GM20431 (cell line): ENCODE data around the gene CDK7.

ENCODE experiments used
- in situ Hi-C: fragments of 300-500 bp; cut with MseI, MboI; formaldehyde crosslinking; loops from one replicate; pipeline ENCODE4 v1.15.0; 2020; ENCODE audit warnings: low sequenced_read_pairs; ENCODE audit not compliant: unreplicated experiment

Gene CDK7

GRCh38 chr5:69285448-69286116 is 50.9 kb downstream of the CDK7 start:
- in situ Hi-C loops, result no loop called here

GRCh38 chr5:69288069-69288468 is 53.4 kb downstream of the CDK7 start:
- in situ Hi-C loops, result no loop called here

- in situ Hi-C loops, result no loop called here
Observed at GRCh38 chr5:69288688-69289087, 54.0 kb downstream of the CDK7 start.

- in situ Hi-C loops, result no loop called here
Observed at GRCh38 chr5:69292306-69292705, 57.6 kb downstream of the CDK7 start.

- in situ Hi-C loops, result no loop called here
Observed at GRCh38 chr5:69293882-69294281, 59.2 kb downstream of the CDK7 start.

- in situ Hi-C loops, result no loop called here
Observed at GRCh38 chr5:69295088-69295754, 60.5 kb downstream of the CDK7 start.

GRCh38 chr5:69299625-69300024 is 64.9 kb downstream of the CDK7 start:
- in situ Hi-C loops, result no loop called here

GRCh38 chr5:69300537-69301203 is 66.0 kb downstream of the CDK7 start:
- in situ Hi-C loops, result no loop called here

GRCh38 chr5:69305512-69305911 is 70.8 kb downstream of the CDK7 start:
- in situ Hi-C loops, result no loop called here

GRCh38 chr5:69308046-69308553 is 73.4 kb downstream of the CDK7 start:
- in situ Hi-C loops, result no loop called here

GRCh38 chr5:69309380-69309779 is 74.7 kb downstream of the CDK7 start:
- in situ Hi-C loops, result no loop called here

- in situ Hi-C loops, result no loop called here
Observed at GRCh38 chr5:69312459-69313160, 77.9 kb downstream of the CDK7 start.

- in situ Hi-C loops, result no loop called here
Observed at GRCh38 chr5:69313428-69313827, 78.7 kb downstream of the CDK7 start.

- in situ Hi-C loops, result no loop called here
Observed at GRCh38 chr5:69315972-69316371, 81.3 kb downstream of the CDK7 start.

GRCh38 chr5:69317391-69317790 is 82.7 kb downstream of the CDK7 start:
- in situ Hi-C loops, result no loop called here

GRCh38 chr5:69326365-69326764 is 91.7 kb downstream of the CDK7 start:
- in situ Hi-C loops, result no loop called here
